GM23338 (cell line): Measurements from ENCODE around the gene L3MBTL1. TPM values are rescaled to one million over a fixed set of nuclear protein-coding genes. Genes with fewer than 3 reads are reported as not detected.

ENCODE experiments used
- ATAC-seq: fragments of 200-7000 bp; cut with Tn5 transposase; 3 replicates; pipeline ENCODE4 v1.9.1; 2020
- DNase-seq: peaks from one replicate; pipeline ENCODE4 v3.0.0-alpha.2; 2015; ENCODE audit warnings: low spot score
- H2AFZ ChIP-seq: fragments of 200-600 bp; sonication (generic); 2 replicates; pipeline ENCODE4 v1.8.0; 2016; ENCODE audit warnings: antibody characterized with exemption, mild to moderate bottlenecking, moderate library complexity
- H3F3A ChIP-seq: fragments of 200-600 bp; sonication (generic); replicated peaks from 2 replicates; pipeline ENCODE4 v1.8.0; 2017; ENCODE audit warnings: antibody characterized with exemption, mixed run types, low read depth
- H3K27ac ChIP-seq: fragments of 200-600 bp; sonication (generic); 2 replicates; pipeline ENCODE4 v1.6.1; 2016; ENCODE audit warnings: low read depth
- H3K27me3 ChIP-seq: fragments of 200-600 bp; sonication (generic); 2 replicates; pipeline ENCODE4 v1.8.0; 2016; ENCODE audit warnings: mild to moderate bottlenecking, mixed run types, moderate library complexity; ENCODE audit not compliant: insufficient read depth
- H3K36me3 ChIP-seq: fragments of 200-600 bp; sonication (generic); 2 replicates; pipeline ENCODE4 v1.8.0; 2016; ENCODE audit warnings: mild to moderate bottlenecking; ENCODE audit not compliant: insufficient read depth
- H3K4me1 ChIP-seq: fragments of 200-600 bp; sonication (generic); 2 replicates; pipeline ENCODE4 v1.8.0; 2016; ENCODE audit warnings: mild to moderate bottlenecking, moderate library complexity; ENCODE audit not compliant: insufficient read depth
- H3K4me2 ChIP-seq: fragments of 200-600 bp; sonication (generic); 2 replicates; pipeline ENCODE4 v1.7.1; 2017; ENCODE audit warnings: mixed run types
- H3K4me3 ChIP-seq: fragments of 200-600 bp; sonication (generic); 2 replicates; pipeline ENCODE4 v1.6.1; 2016; ENCODE audit warnings: mixed run types
- H3K79me2 ChIP-seq: fragments of 200-600 bp; sonication (generic); replicated peaks from 2 replicates; pipeline ENCODE4 v1.8.0; 2017; ENCODE audit warnings: mild to moderate bottlenecking; ENCODE audit not compliant: insufficient read depth
- H3K9me2 ChIP-seq: fragments of 200-600 bp; sonication (generic); 2 replicates; pipeline ENCODE4 v1.8.0; 2017; ENCODE audit not compliant: insufficient read depth
- H4K20me1 ChIP-seq: fragments of 200-600 bp; sonication (generic); replicated peaks from 2 replicates; pipeline ENCODE4 v1.8.0; 2017; ENCODE audit warnings: mild to moderate bottlenecking; ENCODE audit not compliant: insufficient read depth
- H3K27ac Mint-ChIP-seq: 2 replicates; pipeline ENCODE4 v1.8.0; 2020; ENCODE audit warnings: inconsistent platforms, mild to moderate bottlenecking, moderate library complexity, mixed read lengths
- H3K27me3 Mint-ChIP-seq: 3 replicates; pipeline ENCODE4 v1.8.0; 2022; ENCODE audit warnings: low read depth, mild to moderate bottlenecking, moderate library complexity, mixed read lengths, inconsistent platforms; ENCODE audit not compliant: insufficient read depth, poor library complexity
- H3K36me3 Mint-ChIP-seq: 3 replicates; pipeline ENCODE4 v1.8.0; 2021; ENCODE audit warnings: low read depth, mild to moderate bottlenecking, inconsistent platforms, moderate library complexity, mixed read lengths
- H3K4me1 Mint-ChIP-seq: 3 replicates; pipeline ENCODE4 v1.8.0; 2020; ENCODE audit warnings: mild to moderate bottlenecking, inconsistent platforms, mixed read lengths
- H3K4me3 Mint-ChIP-seq: 3 replicates; pipeline ENCODE4 v1.8.0; 2021; ENCODE audit warnings: moderate library complexity, mild to moderate bottlenecking, inconsistent platforms, mixed read lengths
- H3K9me3 Mint-ChIP-seq: 3 replicates; pipeline ENCODE4 v1.8.0; 2020; ENCODE audit warnings: moderate library complexity, mild to moderate bottlenecking, inconsistent platforms, mixed read lengths
- CREB1 ChIP-seq: fragments of 250-450 bp; sonication (Bioruptor Pico); IDR thresholded peaks from 2 replicates; pipeline ENCODE4 v1.5.0; 2020; ENCODE audit warnings: low read depth, mild to moderate bottlenecking, moderate library complexity
- CTCF ChIP-seq, 2 experiments: fragments of 200-600 bp in 1 of 2; sonication (generic) in 1 of 2; conservative IDR thresholded peaks; 2 replicates each; pipeline versions ENCODE4 v1.5.1 to v1.6.1; 2016 to 2017; ENCODE audit warnings: antibody characterized with exemption in 2 of 2, low read depth in 2 of 2, mild to moderate bottlenecking in 2 of 2, moderate library complexity in 1 of 2
- EZH2phosphoT487 ChIP-seq: fragments of 200-600 bp; sonication (generic); IDR thresholded peaks from one replicate; pipeline ENCODE4 v1.8.1; 2018; ENCODE audit warnings: antibody characterized with exemption; ENCODE audit not compliant: unreplicated experiment
- NANOG ChIP-seq: IDR thresholded peaks from 2 replicates; pipeline ENCODE4 v1.6.1; 2016; ENCODE audit warnings: antibody characterized with exemption, borderline replicate concordance
- POLR2AphosphoS5 ChIP-seq: IDR thresholded peaks from 2 replicates; pipeline ENCODE4 v1.6.1; 2016; ENCODE audit warnings: antibody characterized with exemption, low read depth
- STAT1 ChIP-seq: IDR thresholded peaks from one replicate; pipeline ENCODE4 v1.6.1; 2016; ENCODE audit warnings: antibody characterized with exemption; ENCODE audit not compliant: unreplicated experiment
- ZNF114 ChIP-seq: fragments of 250-450 bp; sonication (Bioruptor Pico); IDR thresholded peaks from 2 replicates; pipeline ENCODE4 v1.5.0; 2020; ENCODE audit warnings: mild to moderate bottlenecking, moderate library complexity
- polyA plus RNA-seq: library from polyadenylated mRNA; unstranded; fragments of >200 nt; fragmentation: Nextera tagmentation; extraction: Ambion mirVana; gene quantifications from 2 replicates; pipeline ENCODE4 v1.2.1, GENCODE V29; 2016
- total RNA-seq: library from RNA; depleted of rRNA; stranded (reverse); fragments of >200 nt; shearing (Covaris generic); gene quantifications from 2 replicates; pipeline ENCODE4 v1.2.3, GENCODE V29; 2014
- TF ChIP-seq, protein P1 (sequence below): IDR thresholded peaks from one replicate; pipeline ENCODE4 v1.6.1; 2018; ENCODE audit warnings: antibody characterized with exemption; ENCODE audit not compliant: unreplicated experiment
- TF ChIP-seq, protein P2 (sequence below): fragments of 250-450 bp; sonication (Bioruptor Pico); IDR thresholded peaks from 2 replicates; pipeline ENCODE4 v1.5.0; 2020; ENCODE audit warnings: mild to moderate bottlenecking, moderate library complexity

Gene L3MBTL1
- total and polyA plus RNA-seq, 2 experiments from 2014 or later, result 6.5 to 33.6 TPM

DNA sequence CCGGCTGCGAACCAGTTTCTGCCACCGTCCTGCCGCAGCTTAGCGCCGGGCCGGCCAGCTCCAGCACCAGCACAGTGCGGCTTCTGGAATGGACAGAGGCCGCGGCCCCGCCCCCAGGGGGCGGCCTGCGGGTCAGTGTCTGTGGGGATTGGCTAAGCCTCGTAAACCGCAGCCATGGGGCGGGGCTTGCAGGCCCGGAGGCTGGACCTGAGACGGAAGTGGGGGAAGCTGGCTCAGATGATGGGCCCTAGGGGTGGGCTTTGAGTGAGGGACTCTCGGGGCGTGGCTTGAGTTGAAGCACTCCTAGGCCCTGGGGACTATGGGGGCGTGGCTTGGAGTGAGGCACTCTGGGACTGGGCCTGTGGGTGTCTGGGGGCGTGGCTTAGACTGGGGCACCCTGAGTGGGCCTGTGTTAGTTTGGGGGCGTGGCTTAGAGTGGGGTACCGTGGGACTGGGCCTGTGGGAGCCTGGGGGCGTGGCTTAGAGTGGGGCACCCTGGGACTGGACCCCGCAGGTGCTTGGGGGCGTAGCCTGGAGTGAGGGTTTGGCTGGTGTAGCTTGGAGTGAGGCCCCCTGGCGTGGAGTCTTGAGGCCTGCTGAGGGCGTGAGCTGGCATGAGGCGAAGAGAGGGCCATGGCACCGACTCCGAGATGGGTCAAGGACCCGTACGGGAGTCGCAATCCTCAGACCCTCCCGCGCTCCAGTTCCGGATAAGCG is 6.6 kb downstream of the L3MBTL1 start:
- peak overlapping the region; percentile 91 for H3K27ac Mint-ChIP-seq
- Histone ChIP-seq H3K79me2 (0 out of 2 replicates have a peak, but pooled peaks cover 5% of the 10 kb centered on the region), H3F3A (no peaks in the 10 kb centered on the region; the same call in 1 of the 2 replicates), H3K4me3 (peak overlapping the region; percentile 68), H3K9me2 (no peaks in the 10 kb centered on the region), H3K4me2 (peak overlapping the region; percentile 79), H3K27ac (no peak overlapping the region), H3K4me1 (no peaks in the 10 kb centered on the region), H3K36me3 (no peaks in the 10 kb centered on the region; the same call in 1 of the 2 replicates), H2AFZ (0 out of 2 replicates have a peak overlapping the region, but pooled peaks have one; percentile 38), H4K20me1 (no peaks in the 10 kb centered on the region), H3K27me3 (no peaks in the 10 kb centered on the region)
- ATAC-seq, result peak; percentile 86
- peak overlapping the region; percentile 92 for H3K4me3 Mint-ChIP-seq
- H3K4me1 Mint-ChIP-seq, result peaks cover under 1% of the 10 kb centered on the region; the same call in 2 of the 3 replicates
- peaks cover 26% of the 10 kb centered on the region for H3K36me3 Mint-ChIP-seq
- no peak for TF ChIP-seq NANOG
- no peak for TF ChIP-seq STAT1
- TF ChIP-seq POLR2AphosphoS5, result peak; percentile 59
- TF ChIP-seq CTCF (conservative IDR thresholded peaks at IDR 0.05; ENCODE audit: low read depth in 2 of 2), result peak; percentile 10 to 32; a peak in 1 of 4 replicates
- TF ChIP-seq ZNF114 (CRISPR knock-in tag), result no peak
- H3K9me3 Mint-ChIP-seq, result no peaks in the 10 kb centered on the region; the same call in 2 of the 3 replicates
- H3K27me3 Mint-ChIP-seq, result peaks cover 5% of the 10 kb centered on the region
- peak; percentile 99 for DNase-seq

DNA sequence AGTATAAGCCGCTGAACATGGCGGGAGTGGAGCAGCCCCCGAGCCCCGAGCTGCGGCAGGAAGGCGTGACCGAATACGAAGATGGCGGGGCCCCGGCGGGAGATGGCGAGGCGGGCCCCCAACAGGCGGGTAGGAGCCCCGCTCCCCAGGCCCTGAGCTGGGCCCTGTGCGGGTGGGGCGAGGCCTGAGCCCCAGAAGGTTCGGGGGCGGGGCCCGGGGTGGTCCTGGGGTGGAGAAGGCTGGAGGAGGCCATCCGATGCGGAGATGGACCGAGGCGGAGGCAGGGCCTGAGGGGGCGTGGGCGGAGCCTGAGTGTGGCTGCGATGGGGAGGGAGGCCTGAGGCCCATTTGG is 7.1 kb downstream of the L3MBTL1 start:
- Mint-ChIP-seq H3K27ac (peak overlapping the region; percentile 91), H3K9me3 (no peaks in the 10 kb centered on the region; the same call in 2 of the 3 replicates), H3K36me3 (peaks cover 28% of the 10 kb centered on the region), H3K27me3 (peaks cover 5% of the 10 kb centered on the region), H3K4me3 (peak overlapping the region; percentile 92), H3K4me1 (no peaks in the 10 kb centered on the region; the same call in 2 of the 3 replicates)
- H4K20me1 ChIP-seq, result no peaks in the 10 kb centered on the region
- 0 out of 2 replicates have a peak, but pooled peaks cover 5% of the 10 kb centered on the region for H3K79me2 ChIP-seq
- H3K36me3 ChIP-seq, result no peaks in the 10 kb centered on the region; the same call in 1 of the 2 replicates
- H3K4me1 ChIP-seq, result no peaks in the 10 kb centered on the region
- peak overlapping the region; percentile 79 for H3K4me2 ChIP-seq
- no peak overlapping the region for H3K27ac ChIP-seq
- H2AFZ ChIP-seq, result 0 out of 2 replicates have a peak overlapping the region, but pooled peaks have one; percentile 38
- H3K9me2 ChIP-seq, result no peaks in the 10 kb centered on the region
- peak; percentile 58 for DNase-seq
- H3F3A ChIP-seq, result no peaks in the 10 kb centered on the region
- peak overlapping the region; percentile 68 for H3K4me3 ChIP-seq
- no peaks in the 10 kb centered on the region for H3K27me3 ChIP-seq
- peak; percentile 58 for ATAC-seq
- TF ChIP-seq EZH2phosphoT487, result no peak
- TF ChIP-seq, protein P1, sequence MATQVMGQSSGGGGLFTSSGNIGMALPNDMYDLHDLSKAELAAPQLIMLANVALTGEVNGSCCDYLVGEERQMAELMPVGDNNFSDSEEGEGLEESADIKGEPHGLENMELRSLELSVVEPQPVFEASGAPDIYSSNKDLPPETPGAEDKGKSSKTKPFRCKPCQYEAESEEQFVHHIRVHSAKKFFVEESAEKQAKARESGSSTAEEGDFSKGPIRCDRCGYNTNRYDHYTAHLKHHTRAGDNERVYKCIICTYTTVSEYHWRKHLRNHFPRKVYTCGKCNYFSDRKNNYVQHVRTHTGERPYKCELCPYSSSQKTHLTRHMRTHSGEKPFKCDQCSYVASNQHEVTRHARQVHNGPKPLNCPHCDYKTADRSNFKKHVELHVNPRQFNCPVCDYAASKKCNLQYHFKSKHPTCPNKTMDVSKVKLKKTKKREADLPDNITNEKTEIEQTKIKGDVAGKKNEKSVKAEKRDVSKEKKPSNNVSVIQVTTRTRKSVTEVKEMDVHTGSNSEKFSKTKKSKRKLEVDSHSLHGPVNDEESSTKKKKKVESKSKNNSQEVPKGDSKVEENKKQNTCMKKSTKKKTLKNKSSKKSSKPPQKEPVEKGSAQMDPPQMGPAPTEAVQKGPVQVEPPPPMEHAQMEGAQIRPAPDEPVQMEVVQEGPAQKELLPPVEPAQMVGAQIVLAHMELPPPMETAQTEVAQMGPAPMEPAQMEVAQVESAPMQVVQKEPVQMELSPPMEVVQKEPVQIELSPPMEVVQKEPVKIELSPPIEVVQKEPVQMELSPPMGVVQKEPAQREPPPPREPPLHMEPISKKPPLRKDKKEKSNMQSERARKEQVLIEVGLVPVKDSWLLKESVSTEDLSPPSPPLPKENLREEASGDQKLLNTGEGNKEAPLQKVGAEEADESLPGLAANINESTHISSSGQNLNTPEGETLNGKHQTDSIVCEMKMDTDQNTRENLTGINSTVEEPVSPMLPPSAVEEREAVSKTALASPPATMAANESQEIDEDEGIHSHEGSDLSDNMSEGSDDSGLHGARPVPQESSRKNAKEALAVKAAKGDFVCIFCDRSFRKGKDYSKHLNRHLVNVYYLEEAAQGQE, result no peak
- TF ChIP-seq CREB1 (CRISPR knock-in tag), result no peak
- TF ChIP-seq STAT1, result no peak
- TF ChIP-seq, protein P2, sequence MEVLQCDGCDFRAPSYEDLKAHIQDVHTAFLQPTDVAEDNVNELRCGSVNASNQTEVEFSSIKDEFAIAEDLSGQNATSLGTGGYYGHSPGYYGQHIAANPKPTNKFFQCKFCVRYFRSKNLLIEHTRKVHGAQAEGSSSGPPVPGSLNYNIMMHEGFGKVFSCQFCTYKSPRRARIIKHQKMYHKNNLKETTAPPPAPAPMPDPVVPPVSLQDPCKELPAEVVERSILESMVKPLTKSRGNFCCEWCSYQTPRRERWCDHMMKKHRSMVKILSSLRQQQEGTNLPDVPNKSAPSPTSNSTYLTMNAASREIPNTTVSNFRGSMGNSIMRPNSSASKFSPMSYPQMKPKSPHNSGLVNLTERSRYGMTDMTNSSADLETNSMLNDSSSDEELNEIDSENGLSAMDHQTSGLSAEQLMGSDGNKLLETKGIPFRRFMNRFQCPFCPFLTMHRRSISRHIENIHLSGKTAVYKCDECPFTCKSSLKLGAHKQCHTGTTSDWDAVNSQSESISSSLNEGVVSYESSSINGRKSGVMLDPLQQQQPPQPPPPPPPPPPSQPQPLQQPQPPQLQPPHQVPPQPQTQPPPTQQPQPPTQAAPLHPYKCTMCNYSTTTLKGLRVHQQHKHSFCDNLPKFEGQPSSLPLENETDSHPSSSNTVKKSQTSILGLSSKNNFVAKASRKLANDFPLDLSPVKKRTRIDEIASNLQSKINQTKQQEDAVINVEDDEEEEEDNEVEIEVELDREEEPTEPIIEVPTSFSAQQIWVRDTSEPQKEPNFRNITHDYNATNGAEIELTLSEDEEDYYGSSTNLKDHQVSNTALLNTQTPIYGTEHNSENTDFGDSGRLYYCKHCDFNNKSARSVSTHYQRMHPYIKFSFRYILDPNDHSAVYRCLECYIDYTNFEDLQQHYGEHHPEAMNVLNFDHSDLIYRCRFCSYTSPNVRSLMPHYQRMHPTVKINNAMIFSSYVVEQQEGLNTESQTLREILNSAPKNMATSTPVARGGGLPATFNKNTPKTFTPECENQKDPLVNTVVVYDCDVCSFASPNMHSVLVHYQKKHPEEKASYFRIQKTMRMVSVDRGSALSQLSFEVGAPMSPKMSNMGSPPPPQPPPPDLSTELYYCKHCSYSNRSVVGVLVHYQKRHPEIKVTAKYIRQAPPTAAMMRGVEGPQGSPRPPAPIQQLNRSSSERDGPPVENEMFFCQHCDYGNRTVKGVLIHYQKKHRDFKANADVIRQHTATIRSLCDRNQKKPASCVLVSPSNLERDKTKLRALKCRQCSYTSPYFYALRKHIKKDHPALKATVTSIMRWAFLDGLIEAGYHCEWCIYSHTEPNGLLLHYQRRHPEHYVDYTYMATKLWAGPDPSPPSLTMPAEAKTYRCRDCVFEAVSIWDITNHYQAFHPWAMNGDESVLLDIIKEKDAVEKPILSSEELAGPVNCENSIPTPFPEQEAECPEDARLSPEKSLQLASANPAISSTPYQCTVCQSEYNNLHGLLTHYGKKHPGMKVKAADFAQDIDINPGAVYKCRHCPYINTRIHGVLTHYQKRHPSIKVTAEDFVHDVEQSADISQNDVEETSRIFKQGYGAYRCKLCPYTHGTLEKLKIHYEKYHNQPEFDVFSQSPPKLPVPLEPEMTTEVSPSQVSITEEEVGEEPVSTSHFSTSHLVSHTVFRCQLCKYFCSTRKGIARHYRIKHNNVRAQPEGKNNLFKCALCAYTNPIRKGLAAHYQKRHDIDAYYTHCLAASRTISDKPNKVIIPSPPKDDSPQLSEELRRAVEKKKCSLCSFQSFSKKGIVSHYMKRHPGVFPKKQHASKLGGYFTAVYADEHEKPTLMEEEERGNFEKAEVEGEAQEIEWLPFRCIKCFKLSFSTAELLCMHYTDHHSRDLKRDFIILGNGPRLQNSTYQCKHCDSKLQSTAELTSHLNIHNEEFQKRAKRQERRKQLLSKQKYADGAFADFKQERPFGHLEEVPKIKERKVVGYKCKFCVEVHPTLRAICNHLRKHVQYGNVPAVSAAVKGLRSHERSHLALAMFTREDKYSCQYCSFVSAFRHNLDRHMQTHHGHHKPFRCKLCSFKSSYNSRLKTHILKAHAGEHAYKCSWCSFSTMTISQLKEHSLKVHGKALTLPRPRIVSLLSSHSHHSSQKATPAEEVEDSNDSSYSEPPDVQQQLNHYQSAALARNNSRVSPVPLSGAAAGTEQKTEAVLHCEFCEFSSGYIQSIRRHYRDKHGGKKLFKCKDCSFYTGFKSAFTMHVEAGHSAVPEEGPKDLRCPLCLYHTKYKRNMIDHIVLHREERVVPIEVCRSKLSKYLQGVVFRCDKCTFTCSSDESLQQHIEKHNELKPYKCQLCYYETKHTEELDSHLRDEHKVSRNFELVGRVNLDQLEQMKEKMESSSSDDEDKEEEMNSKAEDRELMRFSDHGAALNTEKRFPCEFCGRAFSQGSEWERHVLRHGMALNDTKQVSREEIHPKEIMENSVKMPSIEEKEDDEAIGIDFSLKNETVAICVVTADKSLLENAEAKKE (CRISPR knock-in tag), result no peak
- no peak for TF ChIP-seq POLR2AphosphoS5
